A549 (cell line): ENCODE measurements around the gene IQSEC3. TPM values are rescaled to one million over a fixed set of nuclear protein-coding genes. Genes with fewer than 3 reads are reported as not detected.

ENCODE experiments used
- ATAC-seq, 2 experiments: fragments of 200-7000 bp in 1 of 2; fragments of >200 bp in 1 of 2; cut with Nextera tagmentation in 1 of 2; cut with Tn5 transposase in 1 of 2; 3 replicates each; pipeline versions ENCODE4 v1.8.0 to v1.9.1; 2018 to 2020; ENCODE audit warnings: mild to moderate bottlenecking in 1 of 2, moderate library complexity in 1 of 2
- CTCF ChIA-PET: fragments of 300-600 bp; sonication (Branson Sonifier 250); formaldehyde crosslinking; extraction: SDS; loops from one replicate; lab custom pipeline; 2021; ENCODE audit warnings: antibody characterized with exemption, inconsistent platforms; lab: Yijun Ruan, JAX
- POLR2A ChIA-PET: fragments of 350-600 bp; formaldehyde crosslinking; extraction: SDS; loops from one replicate; lab custom pipeline; 2021; ENCODE audit warnings: antibody characterized with exemption, inconsistent platforms; lab: Yijun Ruan, JAX
- DNase-seq, 2 experiments: peaks; one replicate each; pipeline versions ENCODE4 v3.0.0 to v3.0.0-alpha.2; 2011 to 2016; ENCODE audit warnings: low read depth in 1 of 2, low spot score in 1 of 2
- FAIRE-seq: peaks from 2 replicates; lab custom pipeline; 2011; peaks lifted over from hg19 to GRCh38; lab: Jason Lieb, UNC
- H3K27ac ChIP-seq, 2 experiments: fragments of >200 bp; sonication (Bioruptor Twin); formaldehyde crosslinking; 3 replicates each; pipeline ENCODE4 v1.5.1; 2016 to 2017
- H3K4me1 ChIP-seq: fragments of >200 bp; sonication (Bioruptor Twin); formaldehyde crosslinking; 3 replicates; pipeline ENCODE4 v1.6.1; 2016
- H3K4me2 ChIP-seq: fragments of >200 bp; sonication (Bioruptor Twin); formaldehyde crosslinking; 3 replicates; pipeline ENCODE4 v1.6.1; 2016
- H3K4me3 ChIP-seq: fragments of >200 bp; sonication (Bioruptor Twin); formaldehyde crosslinking; 3 replicates; pipeline ENCODE4 v1.5.1; 2016
- H3K9me3 ChIP-seq: fragments of >200 bp; sonication (Bioruptor Twin); formaldehyde crosslinking; 3 replicates; pipeline ENCODE4 v1.6.1; 2016
- BHLHE40 ChIP-seq: IDR thresholded peaks from 2 replicates; pipeline ENCODE4 v1.6.1; 2012; ENCODE audit warnings: low read depth, low read length, inconsistent platforms
- CBX8 ChIP-seq: fragments of 200-600 bp; sonication (generic); IDR thresholded peaks from 2 replicates; pipeline ENCODE4 v1.6.1; 2016
- CEBPB ChIP-seq, 2 experiments: fragments of >200 bp in 1 of 2; sonication (Bioruptor Twin) in 1 of 2; formaldehyde crosslinking in 1 of 2; IDR thresholded peaks; 2 replicates each; pipeline ENCODE4 v1.6.1; 2012 to 2016
- CHD2 ChIP-seq: fragments of 150-350 bp; IDR thresholded peaks from 2 replicates; pipeline ENCODE4 v1.6.1; 2014; ENCODE audit warnings: low read length; ENCODE audit not compliant: partially characterized antibody
- CHD4 ChIP-seq: fragments of 200-600 bp; sonication (generic); IDR thresholded peaks from 2 replicates; pipeline ENCODE4 v1.6.1; 2016; ENCODE audit warnings: antibody characterized with exemption, mild to moderate bottlenecking, borderline replicate concordance
- EHF ChIP-seq: fragments of 250-450 bp; sonication (Bioruptor Pico); IDR thresholded peaks from 2 replicates; pipeline ENCODE4 v1.5.0; 2020; ENCODE audit warnings: mild to moderate bottlenecking
- EP300 ChIP-seq, 2 experiments: fragments of >200 bp; sonication (Bioruptor Twin); formaldehyde crosslinking; IDR thresholded peaks; 2 replicates in 1 of 2; 3 replicates in 1 of 2; pipeline ENCODE4 v1.6.1; 2016 to 2017
- ESRRA ChIP-seq: fragments of 150-350 bp; IDR thresholded peaks from 2 replicates; pipeline ENCODE4 v1.6.1; 2014; ENCODE audit warnings: mild to moderate bottlenecking, low read length, borderline replicate concordance
- FOSB ChIP-seq: fragments of 250-450 bp; sonication (Bioruptor Pico); IDR thresholded peaks from 2 replicates; pipeline ENCODE4 v1.5.0; 2020; ENCODE audit warnings: mild to moderate bottlenecking, moderate library complexity
- FOXS1 ChIP-seq: fragments of 250-450 bp; sonication (Bioruptor Pico); IDR thresholded peaks from 2 replicates; pipeline ENCODE4 v1.5.0; 2020; ENCODE audit warnings: mild to moderate bottlenecking, moderate library complexity
- GATA3 ChIP-seq: IDR thresholded peaks from 2 replicates; pipeline ENCODE4 v1.6.1; 2012; ENCODE audit warnings: borderline replicate concordance
- HEYL ChIP-seq: fragments of 250-450 bp; sonication (Bioruptor Pico); IDR thresholded peaks from 2 replicates; pipeline ENCODE4 v1.8.0; 2021; ENCODE audit warnings: mild to moderate bottlenecking, moderate library complexity
- HOXB5 ChIP-seq: fragments of 250-450 bp; sonication (Bioruptor Pico); IDR thresholded peaks from 2 replicates; pipeline ENCODE4 v1.5.0; 2020; ENCODE audit warnings: mild to moderate bottlenecking, moderate library complexity
- JUNB ChIP-seq: fragments of >200 bp; sonication (Bioruptor Twin); formaldehyde crosslinking; IDR thresholded peaks from 2 replicates; pipeline ENCODE4 v1.6.1; 2016
- KDM1A ChIP-seq: fragments of 200-600 bp; sonication (generic); IDR thresholded peaks from 2 replicates; pipeline ENCODE4 v1.6.1; 2016; ENCODE audit warnings: low read depth, mild to moderate bottlenecking
- MAFK ChIP-seq: fragments of 450-650 bp; IDR thresholded peaks from 2 replicates; pipeline ENCODE4 v1.6.1; 2014; ENCODE audit not compliant: partially characterized antibody
- MAZ ChIP-seq: fragments of 150-350 bp; IDR thresholded peaks from 2 replicates; pipeline ENCODE4 v1.6.1; 2014; ENCODE audit warnings: antibody characterized with exemption, low read depth, low read length, borderline replicate concordance
- MYC ChIP-seq: IDR thresholded peaks from 2 replicates; pipeline ENCODE4 v1.6.1; 2012; ENCODE audit warnings: mild to moderate bottlenecking, inconsistent platforms, low read length, improper control_type of control experiment, borderline replicate concordance
- NR3C1 ChIP-seq: fragments of >200 bp; sonication (Bioruptor Twin); formaldehyde crosslinking; IDR thresholded peaks from 3 replicates; pipeline ENCODE4 v1.6.1; 2017
- POLR2A ChIP-seq: IDR thresholded peaks from 2 replicates; pipeline ENCODE4 v1.6.1; 2012; ENCODE audit warnings: mild to moderate bottlenecking, low read length
- RAD21 ChIP-seq, 2 experiments: fragments of >200 bp in 1 of 2; sonication (Bioruptor Twin) in 1 of 2; formaldehyde crosslinking in 1 of 2; IDR thresholded peaks in 1 of 2; conservative IDR thresholded peaks in 1 of 2; 2 replicates in 1 of 2; 3 replicates in 1 of 2; pipeline ENCODE4 v1.6.1; 2012 to 2018; ENCODE audit warnings: inconsistent platforms in 1 of 2
- RARB ChIP-seq: fragments of 250-450 bp; sonication (Bioruptor Pico); IDR thresholded peaks from 2 replicates; pipeline ENCODE4 v1.8.0; 2021; ENCODE audit warnings: mild to moderate bottlenecking, moderate library complexity
- RCOR1 ChIP-seq: fragments of 150-350 bp; IDR thresholded peaks from 2 replicates; pipeline ENCODE4 v1.6.1; 2014; ENCODE audit warnings: antibody characterized with exemption, low read length, low read depth
- TP53 ChIP-seq: fragments of 250-450 bp; sonication (Bioruptor Pico); IDR thresholded peaks from 2 replicates; pipeline ENCODE4 v1.5.0; 2021; ENCODE audit warnings: mild to moderate bottlenecking, moderate library complexity
- ZC3H11A ChIP-seq: fragments of 450-650 bp; IDR thresholded peaks from 2 replicates; pipeline ENCODE4 v1.6.1; 2014; ENCODE audit warnings: antibody characterized with exemption, mild to moderate bottlenecking
- ZFP36 ChIP-seq: fragments of 450-650 bp; IDR thresholded peaks from 2 replicates; pipeline ENCODE4 v1.6.1; 2014; ENCODE audit warnings: borderline replicate concordance; ENCODE audit not compliant: partially characterized antibody
- WGBS: methylation state at CpG from one replicate; pipeline ENCODE4 v1.1.6; 2017; ENCODE audit errors: missing lambda C conversion rate; 5-methylcytosine and 5-hydroxymethylcytosine counted together
- polyA plus RNA-seq, 4 experiments: library from polyadenylated mRNA; depleted of rRNA in 3 of 4; stranded (reverse); fragments of >200 nt; fragmentation: RNase III in 1 of 4; extraction: RNeasy Plus Mini Kit Qiagen cat#74134 plus additional on column Dnase treatment in 1 of 4; gene quantifications; 2 replicates in 3 of 4; 3 replicates in 1 of 4; pipeline ENCODE4 v1.2.3, GENCODE V29; 2011 to 2017
- TF ChIP-seq, protein P1 (sequence below): fragments of 150-350 bp; IDR thresholded peaks from 2 replicates; pipeline ENCODE4 v1.6.1; 2014; ENCODE audit warnings: low read depth, mild to moderate bottlenecking, low read length
- TF ChIP-seq, protein P2 (sequence below): fragments of >200 bp; sonication (Bioruptor Twin); formaldehyde crosslinking; IDR thresholded peaks from 2 replicates; pipeline ENCODE4 v1.6.1; 2016
- TF ChIP-seq, protein P3 (sequence below): fragments of >200 bp; sonication (Bioruptor Twin); formaldehyde crosslinking; IDR thresholded peaks from 3 replicates; pipeline ENCODE4 v1.6.1; 2016
- TF ChIP-seq, protein P4 (sequence below): IDR thresholded peaks from 2 replicates; pipeline ENCODE4 v1.6.1; 2012
- TF ChIP-seq, protein P5 (sequence below): IDR thresholded peaks from 2 replicates; pipeline ENCODE4 v1.6.1; 2012; ENCODE audit warnings: low read depth, borderline replicate concordance
- TF ChIP-seq, protein P6 (sequence below): fragments of 200-600 bp; sonication (generic); IDR thresholded peaks from 2 replicates; pipeline ENCODE4 v1.6.1; 2016; ENCODE audit warnings: antibody characterized with exemption, mild to moderate bottlenecking, moderate library complexity

IQSEC3 gene
- polyA plus RNA-seq, 2 of the 4 experiments (the other 2 are of a cell fraction): not detected

DNA sequence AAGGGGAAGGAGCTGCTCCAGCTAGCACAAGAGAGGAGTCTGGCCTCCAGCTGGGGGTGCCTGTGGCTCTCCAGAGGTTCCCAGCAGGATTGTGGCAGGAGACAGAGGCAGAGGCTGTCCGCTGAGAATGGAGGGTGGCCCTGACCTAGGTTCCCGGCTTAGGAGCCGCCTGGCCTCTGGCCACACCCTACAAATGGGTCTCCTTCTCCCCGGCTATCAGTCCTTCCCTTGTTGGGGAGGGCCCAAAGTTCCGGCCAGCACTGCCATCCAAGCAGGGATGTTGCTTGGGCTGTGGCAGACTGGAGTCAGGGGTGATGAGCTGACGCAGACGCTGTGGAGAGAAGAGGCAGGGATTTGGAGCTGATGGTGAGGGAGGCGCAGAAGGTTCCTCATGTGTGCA is 124.3 kb downstream of the IQSEC3 start:
- CTCF ChIA-PET: interaction anchor here (0.5 to 4.3 kb wide), 8 partner anchors 9 to 79 kb away, joined by 3 to 26 read pairs (median 12); no protein-coding TSS in a partner anchor
- FAIRE-seq: no peak
- TF ChIP-seq CBX8: no peak
- TF ChIP-seq, protein P1, sequence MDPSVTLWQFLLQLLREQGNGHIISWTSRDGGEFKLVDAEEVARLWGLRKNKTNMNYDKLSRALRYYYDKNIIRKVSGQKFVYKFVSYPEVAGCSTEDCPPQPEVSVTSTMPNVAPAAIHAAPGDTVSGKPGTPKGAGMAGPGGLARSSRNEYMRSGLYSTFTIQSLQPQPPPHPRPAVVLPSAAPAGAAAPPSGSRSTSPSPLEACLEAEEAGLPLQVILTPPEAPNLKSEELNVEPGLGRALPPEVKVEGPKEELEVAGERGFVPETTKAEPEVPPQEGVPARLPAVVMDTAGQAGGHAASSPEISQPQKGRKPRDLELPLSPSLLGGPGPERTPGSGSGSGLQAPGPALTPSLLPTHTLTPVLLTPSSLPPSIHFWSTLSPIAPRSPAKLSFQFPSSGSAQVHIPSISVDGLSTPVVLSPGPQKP: no peak
- no peak for TF ChIP-seq RCOR1
- no peak for TF ChIP-seq CHD4
- TF ChIP-seq, protein P2, sequence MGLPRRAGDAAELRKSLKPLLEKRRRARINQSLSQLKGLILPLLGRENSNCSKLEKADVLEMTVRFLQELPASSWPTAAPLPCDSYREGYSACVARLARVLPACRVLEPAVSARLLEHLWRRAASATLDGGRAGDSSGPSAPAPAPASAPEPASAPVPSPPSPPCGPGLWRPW: no peak
- TF ChIP-seq EP300 (IDR thresholded peaks at IDR 0.05): no peak
- TF ChIP-seq FOXS1 (CRISPR knock-in tag): no peak
- TF ChIP-seq TP53 (CRISPR knock-in tag): no peak
- TF ChIP-seq POLR2A: no peak
- TF ChIP-seq JUNB: no peak
- no peak for TF ChIP-seq FOSB (CRISPR knock-in tag)
- TF ChIP-seq NR3C1: no peak
- no peak for TF ChIP-seq CHD2
- TF ChIP-seq ZFP36: no peak
- no peak for TF ChIP-seq GATA3
- TF ChIP-seq EHF (CRISPR knock-in tag): no peak
- TF ChIP-seq HEYL (CRISPR knock-in tag): no peak
- no peak for TF ChIP-seq MAZ
- TF ChIP-seq ESRRA: no peak
- no peak for TF ChIP-seq KDM1A
- TF ChIP-seq, all 56 proteins: peak for 0

DNA sequence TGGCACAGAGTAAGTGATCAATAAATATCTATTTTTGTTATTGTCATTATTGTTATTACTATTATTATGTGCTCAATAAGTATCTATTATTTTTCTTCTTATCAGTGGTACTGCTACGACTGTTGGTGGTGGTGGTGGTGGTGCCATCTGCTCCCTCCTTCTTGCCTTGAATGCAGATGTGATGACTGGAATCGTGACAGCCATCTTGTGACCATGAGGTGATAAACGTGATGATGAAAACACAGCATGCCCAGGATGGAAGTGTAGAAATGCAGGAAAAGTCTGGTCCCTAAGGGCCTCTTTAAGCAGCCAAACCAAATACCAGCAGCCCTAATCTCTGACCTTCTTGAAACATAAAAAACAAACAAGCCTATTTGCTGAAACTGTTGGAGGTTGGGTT is 125.0 kb downstream of the IQSEC3 start:
- Histone ChIP-seq H3K4me1 (no peaks in the 10 kb centered on the region), H3K4me2 (no peak overlapping the region), H3K27ac (no peak overlapping the region), H3K9me3 (no peaks in the 10 kb centered on the region), H3K4me3 (no peak overlapping the region)
- WGBS: 34% methylated on average over 3 of the region's 3 CpGs
- ATAC-seq (no peak), DNase-seq (no peak), FAIRE-seq (no peak)
- CTCF ChIA-PET: interaction anchor here (2.3 to 4.3 kb wide), 2 partner anchors 8 to 28 kb away, joined by 20 to 26 read pairs; no protein-coding TSS in a partner anchor
- TF ChIP-seq TP53 (CRISPR knock-in tag) (no peak), BHLHE40 (no peak), MYC (no peak), CEBPB (IDR thresholded peaks at IDR 0.05) (no peak), KDM1A (no peak), ZFP36 (no peak), ZC3H11A (no peak), FOSB (CRISPR knock-in tag) (no peak), RAD21 (conservative IDR thresholded peaks at IDR 0.05 in 1 of 2, IDR thresholded peaks at IDR 0.05 in 1 of 2) (no peak), CBX8 (no peak), MAFK (no peak), MAZ (no peak), EP300 (IDR thresholded peaks at IDR 0.05) (no peak), HOXB5 (no peak), RARB (CRISPR knock-in tag) (no peak)
- TF ChIP-seq, protein P2: no peak
- TF ChIP-seq, protein P3, sequence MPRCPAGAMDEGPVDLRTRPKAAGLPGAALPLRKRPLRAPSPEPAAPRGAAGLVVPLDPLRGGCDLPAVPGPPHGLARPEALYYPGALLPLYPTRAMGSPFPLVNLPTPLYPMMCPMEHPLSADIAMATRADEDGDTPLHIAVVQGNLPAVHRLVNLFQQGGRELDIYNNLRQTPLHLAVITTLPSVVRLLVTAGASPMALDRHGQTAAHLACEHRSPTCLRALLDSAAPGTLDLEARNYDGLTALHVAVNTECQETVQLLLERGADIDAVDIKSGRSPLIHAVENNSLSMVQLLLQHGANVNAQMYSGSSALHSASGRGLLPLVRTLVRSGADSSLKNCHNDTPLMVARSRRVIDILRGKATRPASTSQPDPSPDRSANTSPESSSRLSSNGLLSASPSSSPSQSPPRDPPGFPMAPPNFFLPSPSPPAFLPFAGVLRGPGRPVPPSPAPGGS: no peak
- TF ChIP-seq, protein P4, sequence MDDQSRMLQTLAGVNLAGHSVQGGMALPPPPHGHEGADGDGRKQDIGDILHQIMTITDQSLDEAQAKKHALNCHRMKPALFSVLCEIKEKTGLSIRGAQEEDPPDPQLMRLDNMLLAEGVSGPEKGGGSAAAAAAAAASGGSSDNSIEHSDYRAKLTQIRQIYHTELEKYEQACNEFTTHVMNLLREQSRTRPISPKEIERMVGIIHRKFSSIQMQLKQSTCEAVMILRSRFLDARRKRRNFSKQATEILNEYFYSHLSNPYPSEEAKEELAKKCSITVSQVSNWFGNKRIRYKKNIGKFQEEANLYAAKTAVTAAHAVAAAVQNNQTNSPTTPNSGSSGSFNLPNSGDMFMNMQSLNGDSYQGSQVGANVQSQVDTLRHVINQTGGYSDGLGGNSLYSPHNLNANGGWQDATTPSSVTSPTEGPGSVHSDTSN: no peak
- TF ChIP-seq, protein P5, sequence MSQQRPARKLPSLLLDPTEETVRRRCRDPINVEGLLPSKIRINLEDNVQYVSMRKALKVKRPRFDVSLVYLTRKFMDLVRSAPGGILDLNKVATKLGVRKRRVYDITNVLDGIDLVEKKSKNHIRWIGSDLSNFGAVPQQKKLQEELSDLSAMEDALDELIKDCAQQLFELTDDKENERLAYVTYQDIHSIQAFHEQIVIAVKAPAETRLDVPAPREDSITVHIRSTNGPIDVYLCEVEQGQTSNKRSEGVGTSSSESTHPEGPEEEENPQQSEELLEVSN: no peak
- TF ChIP-seq, protein P6, sequence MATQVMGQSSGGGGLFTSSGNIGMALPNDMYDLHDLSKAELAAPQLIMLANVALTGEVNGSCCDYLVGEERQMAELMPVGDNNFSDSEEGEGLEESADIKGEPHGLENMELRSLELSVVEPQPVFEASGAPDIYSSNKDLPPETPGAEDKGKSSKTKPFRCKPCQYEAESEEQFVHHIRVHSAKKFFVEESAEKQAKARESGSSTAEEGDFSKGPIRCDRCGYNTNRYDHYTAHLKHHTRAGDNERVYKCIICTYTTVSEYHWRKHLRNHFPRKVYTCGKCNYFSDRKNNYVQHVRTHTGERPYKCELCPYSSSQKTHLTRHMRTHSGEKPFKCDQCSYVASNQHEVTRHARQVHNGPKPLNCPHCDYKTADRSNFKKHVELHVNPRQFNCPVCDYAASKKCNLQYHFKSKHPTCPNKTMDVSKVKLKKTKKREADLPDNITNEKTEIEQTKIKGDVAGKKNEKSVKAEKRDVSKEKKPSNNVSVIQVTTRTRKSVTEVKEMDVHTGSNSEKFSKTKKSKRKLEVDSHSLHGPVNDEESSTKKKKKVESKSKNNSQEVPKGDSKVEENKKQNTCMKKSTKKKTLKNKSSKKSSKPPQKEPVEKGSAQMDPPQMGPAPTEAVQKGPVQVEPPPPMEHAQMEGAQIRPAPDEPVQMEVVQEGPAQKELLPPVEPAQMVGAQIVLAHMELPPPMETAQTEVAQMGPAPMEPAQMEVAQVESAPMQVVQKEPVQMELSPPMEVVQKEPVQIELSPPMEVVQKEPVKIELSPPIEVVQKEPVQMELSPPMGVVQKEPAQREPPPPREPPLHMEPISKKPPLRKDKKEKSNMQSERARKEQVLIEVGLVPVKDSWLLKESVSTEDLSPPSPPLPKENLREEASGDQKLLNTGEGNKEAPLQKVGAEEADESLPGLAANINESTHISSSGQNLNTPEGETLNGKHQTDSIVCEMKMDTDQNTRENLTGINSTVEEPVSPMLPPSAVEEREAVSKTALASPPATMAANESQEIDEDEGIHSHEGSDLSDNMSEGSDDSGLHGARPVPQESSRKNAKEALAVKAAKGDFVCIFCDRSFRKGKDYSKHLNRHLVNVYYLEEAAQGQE: no peak
- TF ChIP-seq, all 56 proteins: peak for 0
- POLR2A ChIA-PET: no interaction called here

More for the DNA sequence above, 124.3 kb downstream of the IQSEC3 start:
- Histone ChIP-seq H3K9me3 (no peaks in the 10 kb centered on the region), H3K4me1 (no peaks in the 10 kb centered on the region), H3K4me2 (no peak overlapping the region), H3K27ac (no peak overlapping the region), H3K4me3 (no peak overlapping the region)
- no peak for ATAC-seq
- WGBS: 73% methylated on average over 6 of the region's 8 CpGs
- DNase-seq: no peak
- POLR2A ChIA-PET: no interaction called here
